Testis (tissue), 3 donors: ENCODE data around the gene ECE2. TPM values are rescaled to one million over a fixed set of nuclear protein-coding genes. Genes with fewer than 3 reads are reported as not detected.

Experiments
- DNase-seq: peaks from one replicate; pipeline ENCODE4 v3.0.0-alpha.2; 2019
- H3K27ac ChIP-seq, 2 donors: fragments of 200-600 bp; sonication (generic); one replicate each; pipeline ENCODE4 v1.5.1; 2019
- H3K27me3 ChIP-seq: fragments of 200-600 bp; sonication (generic); one replicate; pipeline ENCODE4 v1.5.1; 2019
- H3K36me3 ChIP-seq: fragments of 200-600 bp; sonication (generic); one replicate; pipeline ENCODE4 v1.5.1; 2017; ENCODE audit warnings: low read depth; ENCODE audit errors: missing control alignments
- H3K4me1 ChIP-seq: fragments of 200-600 bp; sonication (generic); one replicate; pipeline ENCODE4 v1.5.1; 2019
- H3K4me3 ChIP-seq, 2 donors: fragments of 200-600 bp; sonication (generic); one replicate each; pipeline ENCODE4 v1.5.1; 2017 to 2019
- H3K9me3 ChIP-seq: fragments of 200-600 bp; sonication (generic); one replicate; pipeline ENCODE4 v1.5.1; 2017
- POLR2A ChIP-seq: fragments of 450-650 bp; IDR thresholded peaks from one replicate; pipeline ENCODE4 v1.6.1; 2017; ENCODE audit warnings: antibody characterized with exemption, mild to moderate bottlenecking, moderate library complexity
- WGBS, 2 donors: methylation state at CpG; one replicate each; pipeline ENCODE4 v1.1.5; 2018; 5-methylcytosine and 5-hydroxymethylcytosine counted together
- intact Hi-C: fragments of 100-400 bp; cut with DNase I; formaldehyde crosslinking; loops from one replicate; pipeline ENCODE4 v1.15.1; 2023; ENCODE audit warnings: low total_unique reads
- polyA plus RNA-seq: library from polyadenylated mRNA; stranded (reverse); fragments of 350-450 nt; fragmentation: Illumina TruSeq; extraction: RNeasy Lipid Tissue Mini Kit (QIAGEN cat#74804); gene quantifications from one replicate; pipeline ENCODE4 v1.2.3, GENCODE V29; 2014; ENCODE audit warnings: low read depth, low replicate concordance; ENCODE audit not compliant: insufficient read depth
- total RNA-seq, 2 donors: library from RNA; depleted of rRNA; stranded (reverse); fragments of >200 nt; gene quantifications; one replicate each; pipeline ENCODE4 v1.2.3, GENCODE V29; 2016
- TF ChIP-seq, protein P1 (sequence below), 3 experiments: fragments of 450-650 bp in 2 of 3; fragments of 200-600 bp in 1 of 3; sonication (generic) in 1 of 3; IDR thresholded peaks; one replicate each; pipeline ENCODE4 v1.5.1; 2016 to 2019; ENCODE audit warnings: antibody characterized with exemption in 3 of 3, mild to moderate bottlenecking in 2 of 3, moderate library complexity in 1 of 3

ECE2 gene
- total and polyA plus RNA-seq, 3 donors from 2014 or later: 1.1 to 1.4 (median 1.4) TPM

DNA sequence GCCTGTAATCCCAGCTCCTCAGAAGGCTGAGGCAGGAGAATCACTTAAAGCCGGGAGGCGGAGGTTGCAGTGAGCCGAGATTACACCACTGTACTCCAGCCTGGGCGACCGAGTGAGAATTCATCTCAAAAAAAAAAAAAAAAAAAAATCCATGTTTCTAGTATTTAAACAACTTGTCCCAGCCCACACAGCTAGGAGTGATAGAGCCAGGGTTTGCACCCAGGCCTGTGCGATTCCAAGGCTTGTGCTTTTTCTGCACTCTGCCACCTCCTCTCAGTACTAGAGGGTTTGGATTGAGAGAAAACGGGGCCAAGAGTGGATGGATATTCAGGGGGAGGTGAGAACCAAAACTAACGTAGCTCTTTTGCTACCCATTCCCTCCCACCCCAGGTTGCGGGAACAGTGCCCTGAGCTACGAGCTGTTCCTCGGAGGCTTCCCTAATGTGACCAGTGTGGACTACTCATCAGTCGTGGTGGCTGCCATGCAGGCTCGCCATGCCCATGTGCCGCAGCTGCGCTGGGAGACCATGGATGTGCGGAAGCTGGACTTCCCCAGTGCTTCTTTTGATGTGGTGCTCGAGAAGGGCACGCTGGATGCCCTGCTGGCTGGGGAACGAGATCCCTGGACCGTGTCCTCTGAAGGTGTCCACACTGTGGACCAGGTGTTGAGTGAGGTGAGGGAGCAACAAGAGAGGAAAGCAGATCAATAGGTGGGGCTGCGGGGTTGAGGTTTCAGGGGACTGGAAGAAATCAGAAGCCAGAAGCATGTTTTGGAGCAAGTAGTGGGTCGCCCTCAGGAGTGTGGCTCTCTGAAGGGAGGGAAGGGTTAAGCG, 18.5 kb upstream of the ECE2 start:
- Histone ChIP-seq H3K36me3 (no peaks in the 10 kb centered on the region), H3K9me3 (no peaks in the 10 kb centered on the region), H3K4me3 (no peak overlapping the region), H3K27ac (no peak overlapping the region), H3K4me1 (peaks cover 18% of the 10 kb centered on the region), H3K27me3 (no peaks in the 10 kb centered on the region)
- intact Hi-C loops: no loop called here
- TF ChIP-seq POLR2A: no peak
- TF ChIP-seq, protein P1, sequence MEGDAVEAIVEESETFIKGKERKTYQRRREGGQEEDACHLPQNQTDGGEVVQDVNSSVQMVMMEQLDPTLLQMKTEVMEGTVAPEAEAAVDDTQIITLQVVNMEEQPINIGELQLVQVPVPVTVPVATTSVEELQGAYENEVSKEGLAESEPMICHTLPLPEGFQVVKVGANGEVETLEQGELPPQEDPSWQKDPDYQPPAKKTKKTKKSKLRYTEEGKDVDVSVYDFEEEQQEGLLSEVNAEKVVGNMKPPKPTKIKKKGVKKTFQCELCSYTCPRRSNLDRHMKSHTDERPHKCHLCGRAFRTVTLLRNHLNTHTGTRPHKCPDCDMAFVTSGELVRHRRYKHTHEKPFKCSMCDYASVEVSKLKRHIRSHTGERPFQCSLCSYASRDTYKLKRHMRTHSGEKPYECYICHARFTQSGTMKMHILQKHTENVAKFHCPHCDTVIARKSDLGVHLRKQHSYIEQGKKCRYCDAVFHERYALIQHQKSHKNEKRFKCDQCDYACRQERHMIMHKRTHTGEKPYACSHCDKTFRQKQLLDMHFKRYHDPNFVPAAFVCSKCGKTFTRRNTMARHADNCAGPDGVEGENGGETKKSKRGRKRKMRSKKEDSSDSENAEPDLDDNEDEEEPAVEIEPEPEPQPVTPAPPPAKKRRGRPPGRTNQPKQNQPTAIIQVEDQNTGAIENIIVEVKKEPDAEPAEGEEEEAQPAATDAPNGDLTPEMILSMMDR (IDR thresholded peaks at IDR 0.05): no peak
- WGBS, 2 donors: 93% methylated on average over 23 of the region's 23 CpGs
- no peak for DNase-seq

DNA sequence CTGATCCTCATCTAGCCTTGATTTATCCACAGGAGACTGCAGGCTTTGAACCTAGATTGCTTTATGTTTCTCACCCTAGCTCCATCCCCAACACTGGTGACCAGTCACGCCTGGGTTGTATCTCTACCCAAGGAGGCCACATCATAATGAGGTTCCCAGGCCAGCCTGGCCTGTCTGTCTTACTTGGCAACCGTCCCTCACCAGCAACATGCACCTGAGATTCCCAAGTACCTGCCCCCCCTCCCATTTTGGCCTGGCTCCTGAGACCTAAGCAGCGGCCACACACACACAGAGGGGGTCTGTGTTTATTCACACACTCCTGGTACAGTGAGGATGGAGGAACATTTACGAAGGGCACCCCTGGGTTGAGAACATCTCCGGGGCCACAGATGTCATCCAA, 16.9 kb upstream of the ECE2 start:
- TF ChIP-seq, protein P1 (IDR thresholded peaks at IDR 0.05): no peak
- no peak for TF ChIP-seq POLR2A
- WGBS, 2 donors: 93 to 94% methylated on average over 3 to 5 of the region's 5 CpGs
- H3K4me3 ChIP-seq: no peak overlapping the region
- no peak overlapping the region for H3K27ac ChIP-seq
- no peaks in the 10 kb centered on the region for H3K27me3 ChIP-seq
- no peak for DNase-seq
- H3K36me3 ChIP-seq: no peaks in the 10 kb centered on the region
- peaks cover 25% of the 10 kb centered on the region for H3K4me1 ChIP-seq
- intact Hi-C loops: no loop called here
- H3K9me3 ChIP-seq: no peaks in the 10 kb centered on the region

DNA sequence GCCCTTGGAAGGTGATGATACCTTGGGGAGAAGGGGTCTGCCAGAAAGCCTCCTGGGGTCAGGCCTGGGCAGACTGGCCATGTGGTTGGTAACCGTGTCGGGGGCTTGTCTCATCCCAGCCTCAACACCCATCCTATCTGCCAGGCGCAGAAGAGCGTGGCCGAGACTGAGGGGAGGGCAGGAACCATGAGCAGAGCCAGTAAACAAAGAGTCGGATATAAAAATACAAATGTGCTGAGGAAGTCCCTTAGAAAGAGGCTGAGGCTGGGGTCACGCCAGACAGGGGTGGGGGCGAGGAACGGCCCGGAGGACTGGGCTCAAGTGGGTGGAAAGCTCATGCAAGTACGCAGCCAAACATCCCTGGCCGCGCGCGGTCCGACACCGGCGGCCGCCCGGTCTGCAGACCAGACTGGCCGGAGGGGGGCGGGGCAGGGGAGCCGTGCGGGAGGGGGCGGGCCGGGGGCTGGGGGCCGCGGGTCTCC, 16.4 kb upstream of the ECE2 start:
- Histone ChIP-seq H3K9me3 (no peaks in the 10 kb centered on the region), H3K4me3 (no peak overlapping the region), H3K27me3 (no peaks in the 10 kb centered on the region), H3K27ac (no peak overlapping the region), H3K4me1 (peaks cover 25% of the 10 kb centered on the region), H3K36me3 (no peaks in the 10 kb centered on the region)
- no peak for TF ChIP-seq POLR2A
- TF ChIP-seq, protein P1 (IDR thresholded peaks at IDR 0.05): no peak
- DNase-seq: no peak
- WGBS, 2 donors: 11 to 13% methylated on average over 22 to 24 of the region's 28 CpGs
- intact Hi-C loops: no loop called here

DNA sequence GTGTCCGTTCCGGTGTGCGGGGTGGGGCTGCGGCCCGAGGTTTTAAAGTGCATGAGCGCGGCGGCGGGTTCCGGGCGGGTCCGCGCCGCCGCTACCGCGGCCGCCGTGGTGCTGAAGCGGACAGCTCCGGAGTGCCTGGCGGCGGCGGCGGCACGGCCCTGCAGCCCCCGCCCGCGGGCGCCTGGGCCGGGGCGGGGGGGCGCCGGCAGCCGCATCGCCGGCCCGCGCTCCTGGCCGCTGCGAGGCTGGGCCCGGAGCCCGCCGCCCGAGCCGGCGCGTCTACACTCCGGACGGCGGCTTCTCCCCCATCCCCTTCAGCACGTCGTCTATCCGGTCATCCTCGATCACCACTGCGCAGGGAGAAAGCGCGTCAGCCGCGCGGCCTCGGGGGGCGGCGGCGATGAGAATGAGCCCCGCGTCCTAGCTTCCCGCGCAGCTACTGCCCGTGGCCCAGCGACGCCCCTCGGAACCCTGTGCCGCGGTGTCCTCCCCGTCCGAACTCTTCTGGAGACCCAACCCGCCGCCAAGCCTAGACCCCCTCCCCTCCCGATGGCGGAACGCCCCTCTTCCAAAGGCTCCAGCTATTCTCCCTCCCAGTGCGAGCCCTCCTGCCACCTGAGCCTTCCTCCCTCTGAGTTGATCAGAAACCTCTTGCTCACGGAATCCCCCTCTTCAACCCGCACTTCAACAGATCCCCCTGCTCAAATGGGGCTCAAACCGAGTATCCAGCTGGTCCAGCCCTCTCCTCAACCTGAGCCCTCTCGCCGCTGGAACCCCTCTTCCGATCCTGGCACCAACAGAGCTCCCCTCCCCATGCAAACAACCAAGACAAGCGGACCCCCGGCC, 15.7 kb upstream of the ECE2 start:
- intact Hi-C loops: no loop called here
- peaks cover 25% of the 10 kb centered on the region for H3K4me1 ChIP-seq
- DNase-seq: peak; percentile 46
- H3K27ac ChIP-seq: no peak overlapping the region
- TF ChIP-seq, protein P1 (IDR thresholded peaks at IDR 0.05): no peak
- no peak for TF ChIP-seq POLR2A
- H3K27me3 ChIP-seq: no peaks in the 10 kb centered on the region
- WGBS, 2 donors: 1% methylated on average over 27 to 57 of the region's 91 CpGs
- no peaks in the 10 kb centered on the region for H3K36me3 ChIP-seq
- no peak overlapping the region for H3K4me3 ChIP-seq
- no peaks in the 10 kb centered on the region for H3K9me3 ChIP-seq
